IMR-90 (cell line): ENCODE measurements around the gene CNTN5.

Experiments used
- CTCF ChIP-seq: conservative IDR thresholded peaks from 2 replicates; pipeline ENCODE4 v1.5.1; 2012; ENCODE audit warnings: mild to moderate bottlenecking, low read depth, low read length, improper control_type of control experiment
- MAZ ChIP-seq: IDR thresholded peaks from 2 replicates; pipeline ENCODE4 v1.6.1; 2012; ENCODE audit warnings: low read depth, mild to moderate bottlenecking, low read length, improper control_type of control experiment, moderate library complexity, borderline replicate concordance
- POLR2A ChIP-seq: IDR thresholded peaks from 2 replicates; pipeline ENCODE4 v1.6.1; 2012; ENCODE audit warnings: mild to moderate bottlenecking, low read depth, low read length
- RAD21 ChIP-seq: IDR thresholded peaks from 2 replicates; pipeline ENCODE4 v1.6.1; 2012; ENCODE audit warnings: low read length, improper control_type of control experiment
- RFX5 ChIP-seq: IDR thresholded peaks from 2 replicates; pipeline ENCODE4 v1.8.0; 2012; ENCODE audit warnings: low read depth, mild to moderate bottlenecking, low read length, moderate library complexity

- TF ChIP-seq POLR2A (no peak), RFX5 (no peak), MAZ (no peak), CTCF (no peak), RAD21 (no peak)
Observed at GRCh38 chr11:99162819-99163218, 142.1 kb downstream of the CNTN5 start.
